IMR-90 (cell line): Measurements from ENCODE around the gene MPZL1. TPM values are rescaled to one million over a fixed set of nuclear protein-coding genes. Genes with fewer than 3 reads are reported as not detected.

Experiments used
- ATAC-seq: fragments of 200-7000 bp; cut with Tn5 transposase; 2 replicates; pipeline ENCODE4 v1.9.1; 2020; ENCODE audit warnings: low read depth, mild to moderate bottlenecking, moderate library complexity
- BruUV-seq: library from RNA; stranded (reverse); fragments of 400-500 nt; replicated peaks from 2 replicates; lab custom pipeline; 2021; lab: Mats Ljungman, UMichigan
- CTCF ChIA-PET: fragments of 300-600 bp; formaldehyde crosslinking; extraction: SDS; loops from one replicate; lab custom pipeline; 2021; ENCODE audit warnings: antibody characterized with exemption; lab: Yijun Ruan, JAX
- POLR2A ChIA-PET: fragments of 300-600 bp; sonication (Branson Sonifier 250); formaldehyde crosslinking; loops from one replicate; lab custom pipeline; 2022; ENCODE audit warnings: antibody characterized with exemption; ENCODE audit not compliant: unreplicated experiment; lab: Charles Lee
- DNase-seq: peaks from one replicate; pipeline ENCODE4 v3.0.0; 2013
- H2AFZ ChIP-seq: replicated peaks from 2 replicates; pipeline ENCODE3; 2013; ENCODE audit warnings: low read length, mild to moderate bottlenecking; ENCODE audit not compliant: poor library complexity
- H2AK5ac ChIP-seq: 2 replicates; pipeline ENCODE4 v1.6.1; 2013; ENCODE audit warnings: low read depth, low read length, inconsistent platforms
- H2AK9ac ChIP-seq: replicated peaks from 2 replicates; pipeline ENCODE3; 2013; ENCODE audit warnings: mild to moderate bottlenecking, low read depth, low read length, moderate library complexity; ENCODE audit not compliant: poor library complexity
- H2BK120ac ChIP-seq: 2 replicates; pipeline ENCODE4 v1.6.1; 2013; ENCODE audit warnings: low read depth, low read length, inconsistent platforms
- H2BK15ac ChIP-seq: 3 replicates; pipeline ENCODE4 v1.6.1; 2013; ENCODE audit warnings: low read depth, low read length, inconsistent platforms
- H2BK20ac ChIP-seq: 2 replicates; pipeline ENCODE4 v1.6.1; 2013; ENCODE audit warnings: low read depth, mild to moderate bottlenecking, inconsistent platforms, low read length, moderate library complexity
- H2BK5ac ChIP-seq: 2 replicates; pipeline ENCODE4 v1.6.1; 2013; ENCODE audit warnings: mild to moderate bottlenecking, low read depth, low read length, inconsistent platforms; ENCODE audit not compliant: poor library complexity, severe bottlenecking
- H3K14ac ChIP-seq: replicated peaks from 2 replicates; pipeline ENCODE4 v1.6.1; 2013; ENCODE audit warnings: low read depth, low read length, inconsistent platforms
- H3K18ac ChIP-seq: 2 replicates; pipeline ENCODE4 v1.6.1; 2013; ENCODE audit warnings: low read depth, low read length, control low read depth
- H3K23ac ChIP-seq: 2 replicates; pipeline ENCODE4 v1.6.1; 2013; ENCODE audit warnings: low read depth, low read length, inconsistent platforms
- H3K27ac ChIP-seq: 2 replicates; pipeline ENCODE4 v1.5.1; 2013; ENCODE audit warnings: mild to moderate bottlenecking, control low read depth, low read length; ENCODE audit not compliant: insufficient read depth
- H3K27me3 ChIP-seq: 2 replicates; pipeline ENCODE4 v1.6.1; 2013; ENCODE audit warnings: low read length; ENCODE audit not compliant: control insufficient read depth, insufficient read depth
- H3K36me3 ChIP-seq: 2 replicates; pipeline ENCODE4 v1.6.1; 2013; ENCODE audit warnings: low read length, mixed read lengths; ENCODE audit not compliant: control insufficient read depth, insufficient read depth
- H3K4ac ChIP-seq: 2 replicates; pipeline ENCODE4 v1.6.1; 2013; ENCODE audit warnings: low read depth, low read length, inconsistent platforms
- H3K4me1 ChIP-seq: 2 replicates; pipeline ENCODE4 v1.6.1; 2013; ENCODE audit warnings: low read length, mixed read lengths; ENCODE audit not compliant: control insufficient read depth, insufficient read depth
- H3K4me2 ChIP-seq: 2 replicates; pipeline ENCODE4 v1.6.1; 2013; ENCODE audit warnings: low read depth, mild to moderate bottlenecking, control low read depth, low read length, moderate library complexity
- H3K4me3 ChIP-seq: 2 replicates; pipeline ENCODE4 v1.5.1; 2013; ENCODE audit warnings: low read depth, mild to moderate bottlenecking, control low read depth, low read length, moderate library complexity; ENCODE audit not compliant: insufficient read depth
- H3K56ac ChIP-seq: 2 replicates; pipeline ENCODE4 v1.6.1; 2013; ENCODE audit warnings: low read length, inconsistent platforms; ENCODE audit not compliant: insufficient read depth; ENCODE audit errors: extremely low read depth
- H3K79me1 ChIP-seq, 2 experiments: 2 replicates each; pipeline ENCODE4 v1.6.1; 2013; ENCODE audit warnings: low read length in 2 of 2, inconsistent platforms in 1 of 2, low read depth in 1 of 2
- H3K9ac ChIP-seq: 2 replicates; pipeline ENCODE4 v1.6.1; 2013; ENCODE audit warnings: low read depth, low read length, control low read depth
- H3K9me1 ChIP-seq: 2 replicates; pipeline ENCODE4 v1.6.1; 2013; ENCODE audit warnings: low read length, inconsistent platforms; ENCODE audit not compliant: insufficient read depth
- H3K9me3 ChIP-seq: 2 replicates; pipeline ENCODE4 v1.6.1; 2013; ENCODE audit warnings: low read length; ENCODE audit not compliant: control insufficient read depth, insufficient read depth
- H4K20me1 ChIP-seq: 2 replicates; pipeline ENCODE4 v1.6.1; 2013; ENCODE audit warnings: low read length, inconsistent platforms; ENCODE audit not compliant: insufficient read depth
- H4K5ac ChIP-seq: 2 replicates; pipeline ENCODE4 v1.6.1; 2013; ENCODE audit warnings: mild to moderate bottlenecking, low read depth, low read length, control low read depth
- H4K8ac ChIP-seq, 2 experiments: 2 replicates each; pipeline ENCODE4 v1.6.1; 2013; ENCODE audit warnings: low read depth in 2 of 2, low read length in 2 of 2, control low read depth in 1 of 2, inconsistent platforms in 1 of 2
- H4K91ac ChIP-seq: 2 replicates; pipeline ENCODE4 v1.6.1; 2013; ENCODE audit warnings: low read depth, low read length, inconsistent platforms; ENCODE audit not compliant: insufficient read depth
- BHLHE40 ChIP-seq: fragments of 150-350 bp; IDR thresholded peaks from 2 replicates; pipeline ENCODE4 v1.6.1; 2016; ENCODE audit warnings: mild to moderate bottlenecking, low read depth, low read length
- CHD1 ChIP-seq: IDR thresholded peaks from 2 replicates; pipeline ENCODE4 v1.6.1; 2012; ENCODE audit warnings: low read depth, low read length, improper control_type of control experiment
- CTCF ChIP-seq: conservative IDR thresholded peaks from 2 replicates; pipeline ENCODE4 v1.5.1; 2012; ENCODE audit warnings: mild to moderate bottlenecking, low read depth, low read length, improper control_type of control experiment
- ELK1 ChIP-seq: fragments of 150-350 bp; IDR thresholded peaks from 2 replicates; pipeline ENCODE4 v1.6.1; 2016; ENCODE audit warnings: low read depth, mild to moderate bottlenecking, low read length, moderate library complexity, borderline replicate concordance
- FOS ChIP-seq: fragments of 150-350 bp; IDR thresholded peaks from 2 replicates; pipeline ENCODE4 v1.6.1; 2016; ENCODE audit warnings: low read depth, low read length
- MAZ ChIP-seq: IDR thresholded peaks from 2 replicates; pipeline ENCODE4 v1.6.1; 2012; ENCODE audit warnings: low read depth, mild to moderate bottlenecking, low read length, improper control_type of control experiment, moderate library complexity, borderline replicate concordance
- MXI1 ChIP-seq: IDR thresholded peaks from 2 replicates; pipeline ENCODE4 v1.6.1; 2012; ENCODE audit warnings: low read depth, mild to moderate bottlenecking, low read length, moderate library complexity, borderline replicate concordance
- NFE2L2 ChIP-seq: fragments of 150-350 bp; IDR thresholded peaks from 2 replicates; pipeline ENCODE4 v1.6.1; 2016; ENCODE audit warnings: low read depth, mild to moderate bottlenecking, low read length
- POLR2A ChIP-seq: IDR thresholded peaks from 2 replicates; pipeline ENCODE4 v1.6.1; 2012; ENCODE audit warnings: mild to moderate bottlenecking, low read depth, low read length
- RCOR1 ChIP-seq: IDR thresholded peaks from 2 replicates; pipeline ENCODE4 v1.6.1; 2012; ENCODE audit warnings: mild to moderate bottlenecking, low read length, improper control_type of control experiment; ENCODE audit not compliant: insufficient replicate concordance
- RFX5 ChIP-seq: IDR thresholded peaks from 2 replicates; pipeline ENCODE4 v1.8.0; 2012; ENCODE audit warnings: low read depth, mild to moderate bottlenecking, low read length, moderate library complexity
- USF2 ChIP-seq: fragments of 150-350 bp; IDR thresholded peaks from 2 replicates; pipeline ENCODE4 v1.6.1; 2017; ENCODE audit warnings: mild to moderate bottlenecking, antibody characterized with exemption, low read length, low read depth
- WGBS, 2 experiments: methylation state at CpG; one replicate each; pipeline versions ENCODE4 v1.1.5 to v1.1.7; 2013; ENCODE audit warnings: missing lambda C conversion rate in 2 of 2; ENCODE audit not compliant: insufficient read length in 1 of 2; ENCODE audit errors: extremely low coverage in 2 of 2; 5-methylcytosine and 5-hydroxymethylcytosine counted together
- dilution Hi-C: fragments of 300-500 bp; cut with HindIII; formaldehyde crosslinking; loops from one replicate; pipeline ENCODE4 v1.14.3; 2018; ENCODE audit warnings: low sequenced_read_pairs; ENCODE audit not compliant: unreplicated experiment
- in situ Hi-C: fragments of 300-500 bp; cut with MboI; formaldehyde crosslinking; loops from 3 replicates; pipeline ENCODE4 v1.14.3; 2019; ENCODE audit warnings: low sequenced_read_pairs, inconsistent platforms, mixed read lengths
- intact Hi-C: fragments of 100-400 bp; cut with micrococcal nuclease; formaldehyde crosslinking; loops from 2 replicates; pipeline ENCODE4 v1.10.0; 2022
- polyA plus RNA-seq, 3 experiments: library from polyadenylated mRNA; depleted of rRNA; stranded (reverse); fragments of >200 nt; gene quantifications; 2 replicates each; pipeline ENCODE4 v1.2.3, GENCODE V29; 2012; ENCODE audit warnings: low replicate concordance in 1 of 3
- total RNA-seq: library from RNA; depleted of rRNA; stranded (reverse); fragments of >200 nt; gene quantifications from 2 replicates; pipeline ENCODE4 v1.2.3, GENCODE V29; 2012

Gene MPZL1
- total and polyA plus RNA-seq, 2 of the 4 experiments (the other 2 are of a cell fraction) = 55.3 to 87.3 TPM

- no peak for TF ChIP-seq NFE2L2
- no peak for TF ChIP-seq RFX5
- TF ChIP-seq BHLHE40 = no peak
- no peak for TF ChIP-seq USF2
- no peak for TF ChIP-seq MXI1
- TF ChIP-seq MAZ = no peak
- no peak for TF ChIP-seq CHD1
- no peak for TF ChIP-seq ELK1
- TF ChIP-seq RCOR1 = no peak
- TF ChIP-seq CTCF = no peak
- no peak for TF ChIP-seq FOS
- no peak for TF ChIP-seq POLR2A
- peaks cover 27% of the 10 kb centered on the region for H3K27me3 ChIP-seq
- no peak overlapping the region for H3K4me2 ChIP-seq
- no peak overlapping the region for H2AK5ac ChIP-seq
- no peak overlapping the region for H3K23ac ChIP-seq
- dilution Hi-C loops = no loop called here
- H3K9me3 ChIP-seq = no peaks in the 10 kb centered on the region
- no peak overlapping the region for H3K18ac ChIP-seq
- H3K36me3 ChIP-seq = no peaks in the 10 kb centered on the region
- H2BK5ac ChIP-seq = no peak overlapping the region
- peaks cover 4% of the 10 kb centered on the region; the same call in 1 of the 2 replicates for H3K9me1 ChIP-seq
- no peak overlapping the region for H2AK9ac ChIP-seq
- H4K8ac ChIP-seq = no peak overlapping the region
- no peak overlapping the region for H3K9ac ChIP-seq
- DNase-seq (no peak), ATAC-seq (no peak)
- no peaks in the 10 kb centered on the region for H3K4me1 ChIP-seq
- no TSS peak for BruUV-seq
- H4K5ac ChIP-seq = no peak overlapping the region
- no peak overlapping the region for H4K91ac ChIP-seq
- H3K27ac ChIP-seq = no peak overlapping the region
- H3K4ac ChIP-seq = no peak overlapping the region
- no peak overlapping the region for H2BK20ac ChIP-seq
- H4K20me1 ChIP-seq = no peaks in the 10 kb centered on the region
- in situ Hi-C loops = loop anchor here (25.0 kb wide), 1 partner anchor 417 kb away; no protein-coding TSS in a partner anchor
- no peak overlapping the region for H2AFZ ChIP-seq
- intact Hi-C loops = no loop called here
- H3K56ac ChIP-seq = no peak overlapping the region
- H3K14ac ChIP-seq = no peak overlapping the region
- H3K79me1 ChIP-seq = no peaks in the 10 kb centered on the region
- no CpG with 5 or more reads among the region's 3 CpGs for WGBS, 2 experiments
- H2BK15ac ChIP-seq = no peak overlapping the region
- POLR2A ChIA-PET = no interaction called here
- H3K4me3 ChIP-seq = no peak overlapping the region
- H2BK120ac ChIP-seq = no peak overlapping the region
- CTCF ChIA-PET = no interaction called here
Observed at GRCh38 chr1:167678838-167679237, 42.9 kb upstream of the MPZL1 start.
